RWPE2 (cell line): ENCODE measurements around the gene KDM7A.
"Not testable (repeated sequence)": the region's sequence is repeated elsewhere in the genome, so short reads cannot be mapped to it uniquely, and the experiment has no call there.

Experiments
- ATAC-seq: fragments of 200-7000 bp; cut with Tn5 transposase; 3 replicates; pipeline ENCODE4 v1.9.1; 2021; ENCODE audit warnings: low read depth
- DNase-seq: peaks from one replicate; pipeline ENCODE4 v3.0.0-alpha.2; 2020; ENCODE audit warnings: low spot score
- H3K27ac ChIP-seq: fragments of 450-650 bp; 2 replicates; pipeline ENCODE4 v1.5.1; 2017; ENCODE audit warnings: mild to moderate bottlenecking; ENCODE audit not compliant: poor library complexity, severe bottlenecking
- H3K27me3 ChIP-seq: fragments of 250-450 bp; sonication (Bioruptor Pico); 2 replicates; pipeline ENCODE4 v1.5.1; 2021; ENCODE audit warnings: mild to moderate bottlenecking, moderate library complexity; ENCODE audit not compliant: insufficient read depth, poor library complexity, severe bottlenecking
- H3K36me3 ChIP-seq: fragments of 250-450 bp; sonication (Bioruptor Pico); 2 replicates; pipeline ENCODE4 v1.5.1; 2020; ENCODE audit warnings: low read depth, mild to moderate bottlenecking, moderate library complexity
- H3K4me1 ChIP-seq: fragments of 250-450 bp; sonication (Bioruptor Pico); 2 replicates; pipeline ENCODE4 v1.5.1; 2021; ENCODE audit warnings: mild to moderate bottlenecking, moderate library complexity; ENCODE audit not compliant: insufficient read depth, poor library complexity, severe bottlenecking
- H3K4me3 ChIP-seq: fragments of 250-450 bp; sonication (Bioruptor Pico); 2 replicates; pipeline ENCODE4 v1.5.1; 2021; ENCODE audit warnings: mild to moderate bottlenecking, moderate library complexity; ENCODE audit not compliant: severe bottlenecking
- H3K9me3 ChIP-seq: fragments of 250-450 bp; sonication (Bioruptor Pico); 2 replicates; pipeline ENCODE4 v1.5.1; 2021; ENCODE audit warnings: mild to moderate bottlenecking, moderate library complexity; ENCODE audit not compliant: severe bottlenecking
- TF ChIP-seq, protein P1 (sequence below): fragments of 450-650 bp; IDR thresholded peaks from one replicate; pipeline ENCODE4 v1.5.1; 2017; ENCODE audit warnings: mild to moderate bottlenecking, moderate library complexity; ENCODE audit not compliant: poor library complexity, severe bottlenecking

Gene KDM7A

DNA sequence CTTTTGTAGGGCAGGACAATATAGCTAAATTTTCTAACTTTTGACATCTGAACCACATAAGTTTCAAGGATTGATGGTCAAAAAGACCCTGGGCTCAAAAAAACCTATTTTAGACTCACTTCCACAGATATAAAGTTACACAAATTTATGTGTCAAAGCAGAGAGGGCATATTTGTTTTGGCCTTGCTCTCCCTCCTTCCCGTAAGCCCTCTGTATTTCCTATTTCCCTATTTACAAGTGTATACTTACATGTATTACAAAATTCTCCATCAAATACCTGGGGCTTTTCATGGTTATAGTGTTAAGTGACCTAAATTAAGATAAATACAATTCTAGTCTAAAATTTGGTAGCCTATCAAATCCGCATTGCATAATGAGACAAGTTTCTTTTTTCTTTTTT, 2.6 kb downstream of the KDM7A start:
- H3K27ac ChIP-seq, result no peak overlapping the region

DNA sequence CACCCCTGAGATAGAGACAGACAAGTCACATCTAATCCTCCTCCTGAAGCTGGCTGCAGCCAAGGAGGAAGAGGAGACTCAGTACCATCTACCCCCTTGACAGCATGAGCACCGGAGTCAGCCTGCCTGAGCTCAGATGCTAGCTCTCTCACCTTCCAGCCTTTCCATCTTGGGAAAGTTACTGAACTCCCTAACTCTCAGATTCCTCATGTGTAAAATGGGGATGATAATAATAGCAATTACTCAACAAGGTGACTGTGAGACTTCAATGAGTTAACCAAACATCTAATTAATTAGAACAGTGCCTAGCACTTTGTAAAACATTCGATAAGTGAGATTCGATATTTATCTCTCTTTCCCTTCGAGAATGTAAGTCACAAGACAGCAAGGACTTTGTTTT, 6.4 kb downstream of the KDM7A start:
- no peaks in the 10 kb centered on the region for H3K27me3 ChIP-seq
- ATAC-seq (no peak), DNase-seq (no peak)
- H3K9me3 ChIP-seq, result no peaks in the 10 kb centered on the region
- H3K4me3 ChIP-seq, result no peak overlapping the region
- no peak overlapping the region for H3K27ac ChIP-seq
- peaks cover 18% of the 10 kb centered on the region for H3K4me1 ChIP-seq
- no peaks in the 10 kb centered on the region for H3K36me3 ChIP-seq
- TF ChIP-seq, protein P1, sequence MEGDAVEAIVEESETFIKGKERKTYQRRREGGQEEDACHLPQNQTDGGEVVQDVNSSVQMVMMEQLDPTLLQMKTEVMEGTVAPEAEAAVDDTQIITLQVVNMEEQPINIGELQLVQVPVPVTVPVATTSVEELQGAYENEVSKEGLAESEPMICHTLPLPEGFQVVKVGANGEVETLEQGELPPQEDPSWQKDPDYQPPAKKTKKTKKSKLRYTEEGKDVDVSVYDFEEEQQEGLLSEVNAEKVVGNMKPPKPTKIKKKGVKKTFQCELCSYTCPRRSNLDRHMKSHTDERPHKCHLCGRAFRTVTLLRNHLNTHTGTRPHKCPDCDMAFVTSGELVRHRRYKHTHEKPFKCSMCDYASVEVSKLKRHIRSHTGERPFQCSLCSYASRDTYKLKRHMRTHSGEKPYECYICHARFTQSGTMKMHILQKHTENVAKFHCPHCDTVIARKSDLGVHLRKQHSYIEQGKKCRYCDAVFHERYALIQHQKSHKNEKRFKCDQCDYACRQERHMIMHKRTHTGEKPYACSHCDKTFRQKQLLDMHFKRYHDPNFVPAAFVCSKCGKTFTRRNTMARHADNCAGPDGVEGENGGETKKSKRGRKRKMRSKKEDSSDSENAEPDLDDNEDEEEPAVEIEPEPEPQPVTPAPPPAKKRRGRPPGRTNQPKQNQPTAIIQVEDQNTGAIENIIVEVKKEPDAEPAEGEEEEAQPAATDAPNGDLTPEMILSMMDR, result no peak

More for the DNA sequence above, 2.6 kb downstream of the KDM7A start:
- Histone ChIP-seq H3K9me3 (no peaks in the 10 kb centered on the region), H3K4me1 (peaks cover 3% of the 10 kb centered on the region), H3K27me3 (no peaks in the 10 kb centered on the region), H3K36me3 (no peaks in the 10 kb centered on the region), H3K4me3 (no peak overlapping the region)
- TF ChIP-seq, protein P1, result no peak
- ATAC-seq (no peak), DNase-seq (no peak)

DNA sequence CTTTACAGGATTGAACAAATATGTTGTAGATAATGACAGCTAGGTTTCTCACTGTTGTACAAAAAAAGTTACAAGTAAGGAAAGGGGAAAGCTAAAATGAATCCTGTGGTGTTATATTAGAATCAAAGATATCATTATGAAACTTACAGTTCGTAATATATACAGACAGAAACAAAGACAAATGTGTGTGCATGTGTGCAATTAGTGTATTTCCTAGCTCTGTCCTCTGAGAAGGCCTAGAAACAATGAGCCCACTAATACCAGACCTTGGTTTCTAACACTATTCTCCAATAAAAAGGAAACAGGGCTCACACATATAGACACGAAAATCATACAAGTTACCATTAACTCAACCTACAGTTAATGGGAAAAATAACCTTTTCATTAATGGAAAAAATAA, 8.0 kb downstream of the KDM7A start:
- Histone ChIP-seq H3K9me3 (no peaks in the 10 kb centered on the region), H3K27me3 (no peaks in the 10 kb centered on the region), H3K36me3 (no peaks in the 10 kb centered on the region), H3K27ac (no peak overlapping the region), H3K4me3 (no peak overlapping the region), H3K4me1 (peaks cover 25% of the 10 kb centered on the region)
- no peak for ATAC-seq
- TF ChIP-seq, protein P1, result no peak
- DNase-seq, result no peak

DNA sequence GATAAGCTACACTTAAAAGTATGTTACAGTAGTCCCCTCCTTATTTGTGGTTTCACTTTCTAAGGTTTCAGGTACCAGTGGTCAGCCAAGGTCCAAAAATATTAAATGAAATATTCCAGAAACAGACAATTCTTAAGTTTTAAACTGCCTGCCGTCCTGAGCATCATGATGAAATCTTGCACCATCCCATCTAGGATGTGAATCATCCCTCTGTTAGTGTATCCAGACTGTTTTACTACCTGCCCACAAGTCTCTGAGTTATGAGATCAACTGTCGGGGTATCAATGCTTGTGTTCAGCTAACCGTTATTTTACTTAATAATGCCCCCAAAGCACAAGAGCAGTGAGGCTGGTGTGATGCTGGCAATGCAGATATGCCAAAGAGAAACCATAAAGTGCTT, 11.4 kb downstream of the KDM7A start:
- Histone ChIP-seq H3K9me3 (no peaks in the 10 kb centered on the region), H3K4me1 (peaks cover 25% of the 10 kb centered on the region), H3K27me3 (no peaks in the 10 kb centered on the region), H3K36me3 (no peaks in the 10 kb centered on the region), H3K4me3 (no peak overlapping the region), H3K27ac (peak overlapping the region; percentile 33)
- DNase-seq (no peak), ATAC-seq (peak; percentile 99)
- TF ChIP-seq, protein P1, result no peak

DNA sequence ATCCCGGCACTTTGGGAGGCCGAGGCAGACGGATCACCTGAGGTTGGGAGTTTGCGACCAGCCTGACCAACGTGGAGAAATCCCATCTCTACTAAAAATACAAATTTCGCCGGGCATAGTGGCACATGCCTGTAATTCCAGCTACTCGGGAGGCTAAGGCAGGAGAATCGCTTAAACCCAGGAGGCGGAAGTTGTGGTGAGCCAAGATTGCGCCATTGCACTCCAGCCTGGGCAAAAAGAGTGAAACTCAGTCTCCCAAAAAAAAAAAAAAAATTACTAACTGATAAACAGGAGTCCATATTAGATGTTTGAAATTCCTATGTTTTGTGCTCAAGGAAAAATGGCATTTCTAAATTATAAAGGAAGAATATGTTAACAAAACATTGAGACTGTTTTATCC, 14.7 kb downstream of the KDM7A start:
- peaks cover 24% of the 10 kb centered on the region for H3K4me1 ChIP-seq
- not testable (repeated sequence) for H3K4me3 ChIP-seq, H3K36me3 ChIP-seq, ATAC-seq, DNase-seq, H3K27ac ChIP-seq, H3K27me3 ChIP-seq, H3K9me3 ChIP-seq
